ENCODE measurements around the gene RELCH.

- TF ChIP-seq POLR2A (IDR thresholded peaks at IDR 0.05; ENCODE audit: low read depth, low read length) (no peak), POLR2AphosphoS5 (IDR thresholded peaks at IDR 0.05; ENCODE audit: low read depth, low read length) (no peak), TAF1 (IDR thresholded peaks at IDR 0.05; ENCODE audit: borderline replicate concordance, low read depth, low read length) (no peak)
Observed at GRCh38 chr18:62138461-62139235, 48.4 kb upstream of the RELCH start.

Data from GM12892 (cell line).